ENCODE results near the gene TOP3A.

DNA sequence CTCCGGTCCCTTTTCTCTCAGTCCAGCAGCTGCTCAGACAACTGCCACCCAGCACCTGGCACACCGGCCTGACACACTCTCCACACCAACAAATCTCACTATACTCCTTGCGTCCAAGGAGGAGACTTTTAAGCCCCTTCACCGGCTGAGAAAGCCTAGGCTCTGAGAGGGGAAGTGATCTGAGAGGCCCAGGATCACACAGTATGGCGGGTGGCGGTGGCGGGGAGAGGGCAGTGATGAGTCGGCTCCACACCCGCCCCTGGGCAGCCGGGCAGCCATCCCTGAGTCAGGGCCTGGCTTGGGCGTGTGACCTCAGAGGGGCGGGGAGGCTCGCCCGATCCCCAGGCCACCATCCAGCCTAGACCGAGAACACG is 56.8 kb downstream of the TOP3A start:
- TF ChIP-seq, protein P1, sequence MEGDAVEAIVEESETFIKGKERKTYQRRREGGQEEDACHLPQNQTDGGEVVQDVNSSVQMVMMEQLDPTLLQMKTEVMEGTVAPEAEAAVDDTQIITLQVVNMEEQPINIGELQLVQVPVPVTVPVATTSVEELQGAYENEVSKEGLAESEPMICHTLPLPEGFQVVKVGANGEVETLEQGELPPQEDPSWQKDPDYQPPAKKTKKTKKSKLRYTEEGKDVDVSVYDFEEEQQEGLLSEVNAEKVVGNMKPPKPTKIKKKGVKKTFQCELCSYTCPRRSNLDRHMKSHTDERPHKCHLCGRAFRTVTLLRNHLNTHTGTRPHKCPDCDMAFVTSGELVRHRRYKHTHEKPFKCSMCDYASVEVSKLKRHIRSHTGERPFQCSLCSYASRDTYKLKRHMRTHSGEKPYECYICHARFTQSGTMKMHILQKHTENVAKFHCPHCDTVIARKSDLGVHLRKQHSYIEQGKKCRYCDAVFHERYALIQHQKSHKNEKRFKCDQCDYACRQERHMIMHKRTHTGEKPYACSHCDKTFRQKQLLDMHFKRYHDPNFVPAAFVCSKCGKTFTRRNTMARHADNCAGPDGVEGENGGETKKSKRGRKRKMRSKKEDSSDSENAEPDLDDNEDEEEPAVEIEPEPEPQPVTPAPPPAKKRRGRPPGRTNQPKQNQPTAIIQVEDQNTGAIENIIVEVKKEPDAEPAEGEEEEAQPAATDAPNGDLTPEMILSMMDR (IDR thresholded peaks at IDR 0.05): no peak
- no peak for TF ChIP-seq POLR2A (IDR thresholded peaks at IDR 0.05)
